HFF-Myc (cell line): ENCODE measurements around the gene OR11G2.
"Not testable (repeated sequence)": the region's sequence is repeated elsewhere in the genome, so short reads cannot be mapped to it uniquely, and the experiment has no call there.

Source experiments
- DNase-seq: peaks from one replicate; pipeline ENCODE4 v3.0.0-alpha.2; 2011; ENCODE audit warnings: low read depth; ENCODE audit errors: extremely low read depth
- H3K4me3 ChIP-seq: replicated peaks from 2 replicates; pipeline ENCODE4 v1.5.1; 2011; ENCODE audit warnings: low read depth, mild to moderate bottlenecking, control low read depth, low read length
- CTCF ChIP-seq: IDR thresholded peaks from 2 replicates; pipeline ENCODE4 v1.5.1; 2012; ENCODE audit warnings: mild to moderate bottlenecking, low read depth, low read length, control low read depth; ENCODE audit errors: missing control alignments

OR11G2 gene

DNA sequence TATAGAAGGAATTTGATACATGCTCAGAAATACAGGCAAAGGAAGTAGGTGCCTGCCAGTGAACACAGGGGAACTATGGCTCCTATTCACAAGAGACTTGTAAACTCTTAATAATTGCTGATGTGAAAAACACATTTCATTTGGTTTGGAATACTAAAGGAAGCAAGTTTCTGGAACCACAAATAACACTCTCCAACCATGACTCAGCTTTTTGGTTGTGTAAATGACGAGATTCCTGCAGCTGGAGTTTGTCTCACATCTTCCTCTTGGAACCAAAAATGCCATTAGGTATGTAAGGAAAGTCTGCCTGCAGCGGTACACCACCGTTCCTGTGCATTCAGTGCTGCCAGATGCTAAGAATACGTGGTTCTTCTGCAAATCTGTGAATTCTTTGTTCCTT, 28.3 kb downstream of the OR11G2 start:
- no peak overlapping the region for H3K4me3 ChIP-seq
- no peak for DNase-seq
- no peak for TF ChIP-seq CTCF

DNA sequence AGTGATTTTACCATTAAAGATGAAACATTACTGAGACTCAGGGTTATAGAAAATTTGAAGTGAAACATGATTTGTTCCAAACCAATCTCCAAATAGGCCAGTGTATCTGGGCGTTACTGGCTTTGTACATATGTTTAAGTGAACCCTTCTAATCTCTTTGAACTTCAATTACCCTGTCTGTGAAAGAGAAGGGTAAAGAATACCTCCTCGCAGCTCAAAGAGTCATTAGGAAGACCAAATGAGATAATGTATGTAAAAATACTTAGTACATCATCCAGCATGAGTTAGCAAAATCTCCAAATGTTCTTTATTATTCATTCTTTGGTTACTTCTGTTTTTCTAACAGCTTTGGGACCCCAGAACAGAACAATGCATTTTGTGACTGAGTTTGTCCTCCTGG, 32.7 kb downstream of the OR11G2 start, which contains the start of gene OR11H6:
OR11H6 (plus strand) TSS at position 301 of the 400 bp plus-strand sequence; CDS start at position 301, 0 bp downstream.
- TF ChIP-seq CTCF, result no peak
- no peak within 1 kb of the TSS for H3K4me3 ChIP-seq
- DNase-seq, result no peak

GRCh38 chr14:20228681-20229080, 38.0 kb downstream of the OR11G2 start, which contains the start of gene OR11H7:
Gene OR11H7 (plus strand): TSS chr14:20228981.
- no peak within 1 kb of the TSS for H3K4me3 ChIP-seq
- DNase-seq, result no peak
- no peak for TF ChIP-seq CTCF

DNA sequence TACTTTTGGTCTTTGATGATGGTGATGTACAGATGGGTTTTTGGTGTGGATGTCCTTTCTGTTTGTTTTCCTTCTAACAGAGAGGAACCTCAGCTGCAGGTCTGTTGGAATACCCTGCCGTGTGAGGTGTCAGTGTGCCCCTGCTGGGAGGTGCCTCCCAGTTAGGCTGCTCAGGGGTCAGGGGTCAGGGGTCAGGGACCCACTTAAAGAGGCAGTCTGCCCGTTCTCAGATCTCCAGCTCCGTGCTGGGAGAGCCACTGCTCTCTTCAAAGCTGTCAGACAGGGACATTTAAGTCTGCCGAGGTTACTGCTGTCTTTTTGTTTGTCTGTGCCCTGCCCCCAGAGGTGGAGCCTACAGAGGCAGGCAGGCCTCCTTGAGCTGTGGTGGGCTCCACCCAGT, 44.7 kb downstream of the OR11G2 start:
- DNase-seq, result not testable (repeated sequence)

DNA sequence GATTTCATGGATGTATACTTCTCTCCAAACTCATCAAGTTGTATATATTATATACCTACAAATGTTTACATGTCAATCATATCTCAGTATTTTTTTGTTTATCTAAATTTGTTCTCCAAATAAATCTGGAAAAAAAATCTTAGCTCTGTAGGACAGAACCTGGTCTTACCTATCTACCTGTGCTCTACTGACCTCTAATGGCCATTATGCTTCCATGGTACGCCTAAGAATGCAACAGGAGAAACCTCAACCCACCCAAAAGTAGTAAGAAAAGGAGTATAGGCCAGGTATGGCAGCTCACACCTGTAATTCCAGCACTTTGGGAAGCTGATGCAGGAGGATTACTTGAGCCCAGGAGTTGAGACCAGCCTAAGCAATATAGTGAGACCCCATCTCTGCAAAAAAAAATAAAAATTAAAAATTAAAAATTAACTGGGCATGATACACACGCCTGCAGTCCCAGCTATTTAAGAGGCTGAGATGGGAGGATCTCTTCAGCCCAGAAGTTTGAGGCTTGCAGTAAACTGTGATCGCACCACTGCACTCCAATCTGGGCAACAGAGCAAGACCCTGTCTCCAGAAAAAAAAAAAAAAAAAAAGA, 57.0 kb downstream of the OR11G2 start:
- no peak for TF ChIP-seq CTCF
- DNase-seq, result no peak
- no peak overlapping the region for H3K4me3 ChIP-seq

More for the DNA sequence above, 44.7 kb downstream of the OR11G2 start:
- not testable (repeated sequence) for H3K4me3 ChIP-seq
